B cell (primary cell): ENCODE measurements around the gene CREB5. TPM values are rescaled to one million over a fixed set of nuclear protein-coding genes. Genes with fewer than 3 reads are reported as not detected.

ENCODE experiments used
- ATAC-seq: fragments of 200-7000 bp; cut with Tn5 transposase; one replicate; pipeline ENCODE4 v1.10.0; 2021; ENCODE audit warnings: low read depth, mild to moderate bottlenecking, moderate number of reproducible peaks, moderate library complexity
- CTCF ChIA-PET: fragments of 350-600 bp; sonication (Branson Sonifier 250); formaldehyde crosslinking; loops from one replicate; lab custom pipeline; 2021; ENCODE audit warnings: antibody characterized with exemption, inconsistent platforms; lab: Charles Lee
- POLR2A ChIA-PET: fragments of 350-600 bp; sonication (Branson Sonifier 250); formaldehyde crosslinking; loops from one replicate; lab custom pipeline; 2021; ENCODE audit warnings: antibody characterized with exemption; lab: Charles Lee
- DNase-seq: peaks from one replicate; pipeline ENCODE4 v3.0.0; 2013
- H2AFZ ChIP-seq: 2 replicates; pipeline ENCODE4 v1.6.1; 2012; ENCODE audit warnings: mild to moderate bottlenecking, low read depth, low read length; ENCODE audit not compliant: insufficient read depth, poor library complexity, severe bottlenecking
- H3K27ac ChIP-seq, 2 donors: 1 replicate in 1 of 2; 2 replicates in 1 of 2; pipeline ENCODE4 v1.5.1; 2012 to 2013; ENCODE audit warnings: low read length in 2 of 2, mild to moderate bottlenecking in 2 of 2, moderate library complexity in 1 of 2
- H3K27me3 ChIP-seq, 4 experiments: fragments of 200-600 bp in 1 of 4; sonication (generic) in 1 of 4; replicated peaks in 1 of 4; 1 replicate in 2 of 4; 2 replicates in 2 of 4; pipeline versions ENCODE4 v1.6.1 to v1.7.0; 2013 to 2016; ENCODE audit warnings: low read length in 3 of 4, mild to moderate bottlenecking in 2 of 4, mixed read lengths in 1 of 4, moderate library complexity in 1 of 4; ENCODE audit not compliant: insufficient read depth in 4 of 4, control insufficient read depth in 3 of 4; ENCODE audit errors: control extremely low read depth in 1 of 4
- H3K36me3 ChIP-seq, 2 experiments: replicated peaks in 1 of 2; 1 replicate in 1 of 2; 2 replicates in 1 of 2; pipeline versions ENCODE4 v1.6.1 to v1.7.1; 2013; ENCODE audit warnings: low read length in 1 of 2; ENCODE audit not compliant: insufficient read depth in 2 of 2, control insufficient read depth in 1 of 2; ENCODE audit errors: control extremely low read depth in 1 of 2, extremely low read depth in 1 of 2
- H3K4me1 ChIP-seq, 2 donors: fragments of 200-600 bp in 1 of 2; sonication (generic) in 1 of 2; 1 replicate in 1 of 2; 2 replicates in 1 of 2; pipeline versions ENCODE4 v1.5.1 to v1.6.1; 2013 to 2017; ENCODE audit warnings: low read length in 2 of 2; ENCODE audit not compliant: control insufficient read depth in 2 of 2, insufficient read depth in 2 of 2
- H3K4me2 ChIP-seq: replicated peaks from 2 replicates; pipeline ENCODE3; 2012; ENCODE audit warnings: mild to moderate bottlenecking, low read depth, low read length; ENCODE audit not compliant: poor library complexity, severe bottlenecking
- H3K4me3 ChIP-seq, 5 experiments: fragments of 200-600 bp in 1 of 5; sonication (generic) in 1 of 5; 1 replicate in 3 of 5; 2 replicates in 2 of 5; pipeline versions ENCODE4 v1.5.1 to v1.7.0; 2011 to 2016; ENCODE audit warnings: low read length in 4 of 5, mild to moderate bottlenecking in 4 of 5, low read depth in 2 of 5, control low read depth in 1 of 5, moderate library complexity in 1 of 5; ENCODE audit not compliant: insufficient read depth in 1 of 5; ENCODE audit errors: control extremely low read depth in 1 of 5, extremely low read depth in 1 of 5
- H3K79me2 ChIP-seq: fragments of 200-600 bp; sonication (generic); one replicate; pipeline ENCODE4 v1.6.0; 2016; ENCODE audit warnings: low read length; ENCODE audit not compliant: control insufficient read depth, insufficient read depth
- H3K9ac ChIP-seq: fragments of 200-600 bp; sonication (generic); 2 replicates; pipeline ENCODE4 v1.6.1; 2017; ENCODE audit warnings: mild to moderate bottlenecking, low read length, moderate library complexity
- H3K9me3 ChIP-seq, 3 donors: one replicate each; pipeline versions ENCODE4 v1.6.1 to v1.7.1; 2013; ENCODE audit warnings: low read length in 2 of 3; ENCODE audit not compliant: control insufficient read depth in 2 of 3, insufficient read depth in 1 of 3; ENCODE audit errors: control extremely low read depth in 1 of 3
- H4K20me1 ChIP-seq: 2 replicates; pipeline ENCODE4 v1.6.0; 2012; ENCODE audit warnings: mild to moderate bottlenecking, low read length; ENCODE audit not compliant: insufficient read depth, control insufficient read depth, poor library complexity, severe bottlenecking
- H3K27ac Mint-ChIP-seq: one replicate; pipeline ENCODE4 v1.8.0; 2021; ENCODE audit warnings: mixed read lengths
- H3K27me3 Mint-ChIP-seq: one replicate; pipeline ENCODE4 v1.8.0; 2021; ENCODE audit warnings: mixed read lengths
- H3K4me1 Mint-ChIP-seq: one replicate; pipeline ENCODE4 v1.8.0; 2021; ENCODE audit warnings: mixed read lengths
- H3K4me3 Mint-ChIP-seq: one replicate; pipeline ENCODE4 v1.8.0; 2021; ENCODE audit warnings: mixed read lengths
- H3K9me3 Mint-ChIP-seq: one replicate; pipeline ENCODE4 v1.8.0; 2022; ENCODE audit warnings: mixed read lengths; ENCODE audit not compliant: insufficient read depth
- CTCF ChIP-seq: fragments of 200-600 bp; IDR thresholded peaks from one replicate; pipeline ENCODE4 v1.8.0; 2022; ENCODE audit warnings: antibody characterized with exemption, mild to moderate bottlenecking
- EZH2 ChIP-seq: IDR thresholded peaks from 2 replicates; pipeline ENCODE4 v1.6.1; 2012; ENCODE audit warnings: borderline replicate concordance, low read depth, mild to moderate bottlenecking, moderate library complexity, low read length; ENCODE audit not compliant: insufficient read depth, poor library complexity, severe bottlenecking
- WGBS: methylation state at CpG from one replicate; pipeline ENCODE4 v1.1.5; 2013; ENCODE audit warnings: missing lambda C conversion rate; ENCODE audit not compliant: insufficient coverage; 5-methylcytosine and 5-hydroxymethylcytosine counted together
- intact Hi-C: fragments of 100-400 bp; cut with micrococcal nuclease; formaldehyde crosslinking; loops from one replicate; pipeline ENCODE4 v1.10.0; 2022
- polyA plus RNA-seq: library from polyadenylated mRNA; depleted of rRNA; stranded (reverse); fragments of >200 nt; gene quantifications from 2 replicates; pipeline ENCODE4 v1.2.3, GENCODE V29; 2012
- total RNA-seq, 2 donors: library from RNA; stranded (reverse); fragments of 120-200 nt in 1 of 2; gene quantifications; 1 replicate in 1 of 2; 2 replicates in 1 of 2; pipeline versions ENCODE4 v1.2.3 to v1.2.4, GENCODE V29; 2013 to 2022

CREB5 gene
- total and polyA plus RNA-seq, 2 donors (not counting 1 experiment from before 2014, with no cell fraction given), result 0.05 to 0.95 TPM

GRCh38 chr7:28539289-28539981, 127.1 kb downstream of the CREB5 start:
- DNase-seq (no peak), ATAC-seq (no peak)
- no peaks in the 10 kb centered on the region for H3K36me3 ChIP-seq
- H3K4me3 Mint-ChIP-seq, result no peak overlapping the region
- no peaks in the 10 kb centered on the region for H3K4me1 ChIP-seq
- no peak overlapping the region for H3K4me2 ChIP-seq
- H3K4me1 Mint-ChIP-seq, result no peaks in the 10 kb centered on the region
- no peaks in the 10 kb centered on the region for H4K20me1 ChIP-seq
- ChIA-PET POLR2A (no interaction called here), CTCF (interaction anchor here (1.4 kb wide), 1 partner anchor 12 kb away, joined by 3 read pairs; no protein-coding TSS in a partner anchor)
- no peaks in the 10 kb centered on the region for H3K79me2 ChIP-seq
- H3K9me3 Mint-ChIP-seq, result no peaks in the 10 kb centered on the region
- no peaks in the 10 kb centered on the region for H3K27me3 ChIP-seq
- intact Hi-C loops, result no loop called here
- no peak overlapping the region for H3K9ac ChIP-seq
- no peak overlapping the region for H3K4me3 ChIP-seq
- H3K27ac ChIP-seq, result no peak overlapping the region
- no peaks in the 10 kb centered on the region for H3K9me3 ChIP-seq
- WGBS, result no CpG with 5 or more reads among the region's 3 CpGs
- no peak overlapping the region for H2AFZ ChIP-seq
- TF ChIP-seq EZH2 (no peak), CTCF (no peak)
- H3K27ac Mint-ChIP-seq, result no peak overlapping the region
- H3K27me3 Mint-ChIP-seq, result peaks cover 27% of the 10 kb centered on the region

- Histone ChIP-seq H3K27me3 (no peaks in the 10 kb centered on the region), H3K4me2 (no peak overlapping the region), H4K20me1 (no peaks in the 10 kb centered on the region), H3K9me3 (peaks cover 0 to 9% (median 0%) of the 10 kb centered on the region in 3 donors), H2AFZ (no peak overlapping the region), H3K4me1 (no peaks in the 10 kb centered on the region), H3K9ac (no peak overlapping the region), H3K27ac (no peak overlapping the region), H3K36me3 (no peaks in the 10 kb centered on the region), H3K4me3 (no peak overlapping the region), H3K79me2 (no peaks in the 10 kb centered on the region)
- TF ChIP-seq EZH2, result no peak
- TF ChIP-seq CTCF, result no peak
- H3K4me3 Mint-ChIP-seq, result no peak overlapping the region
- ChIA-PET CTCF (no interaction called here), POLR2A (no interaction called here)
- peaks cover 33% of the 10 kb centered on the region for H3K27me3 Mint-ChIP-seq
- intact Hi-C loops, result no loop called here
- H3K4me1 Mint-ChIP-seq, result no peaks in the 10 kb centered on the region
- no peak overlapping the region for H3K27ac Mint-ChIP-seq
- DNase-seq (no peak), ATAC-seq (no peak)
- 93% methylated on average over 2 of the region's 3 CpGs for WGBS
- H3K9me3 Mint-ChIP-seq, result peaks cover 2% of the 10 kb centered on the region
Measured at GRCh38 chr7:28542410-28542809, 130.1 kb downstream of the CREB5 start.
